ENCODE measurements around the gene RARRES1.

- TF ChIP-seq POLR2A (IDR thresholded peaks at IDR 0.05; ENCODE audit: borderline replicate concordance, extremely low read depth, insufficient read depth, insufficient read length) (no peak), CTCF (IDR thresholded peaks at IDR 0.05 in 2 of 3, conservative IDR thresholded peaks at IDR 0.05 in 1 of 3; ENCODE audit: borderline replicate concordance in 1 of 3, insufficient read depth in 1 of 3, low read depth in 2 of 3, low read length in 2 of 3) (no peak), RAD21 (IDR thresholded peaks at IDR 0.05; ENCODE audit: low read depth) (no peak), ATF3 (IDR thresholded peaks at IDR 0.05) (no peak)
These were observed 31.2 kb upstream of the RARRES1 start for GRCh38 chr3:158763421-158763820.

All from HCT116 (cell line).